K562 (cell line): ENCODE measurements around the gene PIKFYVE. TPM values are rescaled to one million over a fixed set of nuclear protein-coding genes. Genes with fewer than 3 reads are reported as not detected.
A peak's percentile ranks its signal among the peaks of the same experiment; 100 is the strongest.

Experiments
- ATAC-seq: fragments of 200-7000 bp; cut with Tn5 transposase; 3 replicates; pipeline ENCODE4 v1.9.1; 2020; ENCODE audit warnings: moderate library complexity
- BruUV-seq: library from RNA; stranded (reverse); fragments of 400-500 nt; replicated peaks from 2 replicates; lab custom pipeline; 2021; lab: Mats Ljungman, UMichigan
- CTCF ChIA-PET: fragments of 300-600 bp; formaldehyde crosslinking; extraction: SDS; loops from one replicate; lab custom pipeline; 2021; ENCODE audit warnings: low intra/inter-chr PET ratio; lab: Yijun Ruan, JAX
- POLR2A ChIA-PET: fragments of 300-600, 350-650 bp; sonication (Branson Sonifier 250); formaldehyde crosslinking; extraction: SDS; loops from one replicate; lab custom pipeline; 2021; ENCODE audit warnings: antibody characterized with exemption, inconsistent platforms; lab: Yijun Ruan, JAX
- DNase-seq, 4 experiments: peaks; one replicate each; pipeline versions ENCODE4 v3.0.0 to v3.0.0-alpha.2; 2011 to 2018; ENCODE audit warnings: low spot score in 3 of 4, mixed read lengths in 3 of 4; ENCODE audit errors: extremely low read depth in 1 of 4
- FAIRE-seq: peaks from 2 replicates; lab custom pipeline; 2011; peaks lifted over from hg19 to GRCh38; lab: Jason Lieb, UNC
- H2AFZ ChIP-seq: 2 replicates; pipeline ENCODE4 v1.6.0; 2011; ENCODE audit warnings: low read depth, low read length, control low read depth, inconsistent platforms
- H3K27ac ChIP-seq: fragments of 200-600 bp; 3 replicates; pipeline ENCODE4 v1.8.0; 2011; ENCODE audit warnings: low read depth, mild to moderate bottlenecking, control low read depth, inconsistent platforms, low read length, moderate library complexity, mixed read lengths; ENCODE audit errors: extremely low read depth
- H3K27me3 ChIP-seq, 2 experiments: fragments of 300-600 bp in 1 of 2; 2 replicates in 1 of 2; 3 replicates in 1 of 2; pipeline versions ENCODE4 v1.6.0 to v1.8.0; 2011; ENCODE audit warnings: inconsistent platforms in 2 of 2, low read length in 2 of 2, mild to moderate bottlenecking in 1 of 2, mixed read lengths in 1 of 2, moderate library complexity in 1 of 2; ENCODE audit not compliant: control insufficient read depth in 2 of 2, insufficient read depth in 2 of 2
- H3K36me3 ChIP-seq: fragments of 300-600 bp; 3 replicates; pipeline ENCODE4 v1.8.0; 2011; ENCODE audit warnings: mild to moderate bottlenecking, low read length, inconsistent platforms; ENCODE audit not compliant: control insufficient read depth, insufficient read depth
- H3K4me1 ChIP-seq, 2 experiments: fragments of 200-600 bp in 1 of 2; replicated peaks in 1 of 2; 2 replicates in 1 of 2; 3 replicates in 1 of 2; pipeline versions ENCODE4 v1.5.1 to v1.8.0; 2011; ENCODE audit warnings: inconsistent platforms in 2 of 2, low read length in 2 of 2, mild to moderate bottlenecking in 1 of 2, mixed read lengths in 1 of 2, moderate library complexity in 1 of 2; ENCODE audit not compliant: control insufficient read depth in 2 of 2, insufficient read depth in 2 of 2
- H3K4me2 ChIP-seq: 2 replicates; pipeline ENCODE4 v1.6.1; 2011; ENCODE audit warnings: low read length, control low read depth, inconsistent platforms, mixed read lengths; ENCODE audit not compliant: insufficient read depth
- H3K4me3 ChIP-seq: fragments of 200-600 bp; sonication (generic), shearing (Covaris generic); 2 replicates; pipeline ENCODE4 v1.5.1; 2016; ENCODE audit warnings: control low read depth, inconsistent platforms
- H3K79me2 ChIP-seq: fragments of 200-600 bp; 3 replicates; pipeline ENCODE4 v1.8.0; 2011; ENCODE audit warnings: low read length, inconsistent platforms; ENCODE audit not compliant: control insufficient read depth, insufficient read depth
- H3K9ac ChIP-seq, 2 experiments: 2 replicates each; pipeline versions ENCODE4 v1.6.0 to v1.6.1; 2011; ENCODE audit warnings: low read depth in 2 of 2, low read length in 2 of 2, control low read depth in 1 of 2, inconsistent platforms in 1 of 2, mild to moderate bottlenecking in 1 of 2, mixed read lengths in 1 of 2; ENCODE audit not compliant: insufficient read depth in 1 of 2
- H3K9me1 ChIP-seq: one replicate; pipeline ENCODE4 v1.6.0; 2011; ENCODE audit warnings: inconsistent platforms, mild to moderate bottlenecking, low read length, moderate library complexity; ENCODE audit not compliant: control insufficient read depth, insufficient read depth
- H3K9me3 ChIP-seq: replicated peaks from 2 replicates; pipeline ENCODE4 v1.5.1; 2011; ENCODE audit warnings: low read depth, low read length, inconsistent platforms; ENCODE audit not compliant: control insufficient read depth, insufficient read depth
- H4K20me1 ChIP-seq: replicated peaks from 2 replicates; pipeline ENCODE4 v1.6.1; 2011; ENCODE audit warnings: low read length, inconsistent platforms, mixed read lengths; ENCODE audit not compliant: control insufficient read depth, insufficient read depth
- NFIC ChIP-seq: fragments of 450-650 bp; IDR thresholded peaks from 2 replicates; pipeline ENCODE4 v1.6.1; 2017; ENCODE audit warnings: mild to moderate bottlenecking, inconsistent platforms
- POLR2H ChIP-seq: IDR thresholded peaks from 2 replicates; pipeline ENCODE4 v1.6.1; 2016; ENCODE audit warnings: missing genetic modification characterization, low read depth, mild to moderate bottlenecking, control low read depth, missing compliant biosample characterization, moderate library complexity
- TBP ChIP-seq: optimal IDR thresholded peaks from 2 replicates; pipeline ENCODE3; 2011; ENCODE audit warnings: low read depth, low read length, improper control_type of control experiment
- XRCC3 ChIP-seq: fragments of 450-650 bp; IDR thresholded peaks from 2 replicates; pipeline ENCODE4 v1.6.1; 2017; ENCODE audit warnings: mild to moderate bottlenecking, moderate library complexity
- WGBS: fragments of 100-300 bp; shearing (Covaris generic); methylation state at CpG from one replicate; pipeline ENCODE4 v1.1.6; 2016; ENCODE audit warnings: low coverage, mixed read lengths; ENCODE audit not compliant: insufficient coverage; ENCODE audit errors: missing lambda C conversion rate; 5-methylcytosine and 5-hydroxymethylcytosine counted together
- in situ Hi-C: fragments of 300-500 bp; cut with MboI; formaldehyde crosslinking; loops from 4 replicates; pipeline ENCODE4 v1.15.0; 2018; ENCODE audit warnings: inconsistent platforms, mixed read lengths
- intact Hi-C: fragments of 100-400 bp; cut with micrococcal nuclease; formaldehyde crosslinking; loops from 2 replicates; pipeline ENCODE4 v1.14.2; 2022
- polyA plus RNA-seq, 8 experiments: library from polyadenylated mRNA; depleted of rRNA in 4 of 8; stranded (reverse) in 5 of 8; unstranded in 3 of 8; fragments of >200 nt; fragmentation: Nextera tagmentation in 2 of 8; fragmentation: Illumina TruSeq in 1 of 8; extraction: Ambion mirVana in 2 of 8; extraction: Trizol in 1 of 8; gene quantifications; 2 replicates each; pipeline versions ENCODE4 v1.2.1 to v1.2.3, GENCODE V29; 2011 to 2014; ENCODE audit warnings: inconsistent platforms in 1 of 8, missing spikeins in 1 of 8
- total RNA-seq, 7 experiments: library from RNA; depleted of rRNA in 6 of 7; stranded (reverse); fragments of >200 nt in 6 of 7; fragmentation: Illumina TruSeq in 2 of 7; extraction: Trizol in 2 of 7; gene quantifications; 2 replicates each; pipeline versions ENCODE4 v1.2.1 to v1.2.3, GENCODE V29; 2011 to 2021; ENCODE audit warnings: low replicate concordance in 1 of 7

PIKFYVE gene
- total and polyA plus RNA-seq, 9 of the 15 experiments (the other 6 are each of a cell fraction or from before 2014, with no cell fraction given) = 3.6 to 25.6 (median 16.7) TPM

DNA sequence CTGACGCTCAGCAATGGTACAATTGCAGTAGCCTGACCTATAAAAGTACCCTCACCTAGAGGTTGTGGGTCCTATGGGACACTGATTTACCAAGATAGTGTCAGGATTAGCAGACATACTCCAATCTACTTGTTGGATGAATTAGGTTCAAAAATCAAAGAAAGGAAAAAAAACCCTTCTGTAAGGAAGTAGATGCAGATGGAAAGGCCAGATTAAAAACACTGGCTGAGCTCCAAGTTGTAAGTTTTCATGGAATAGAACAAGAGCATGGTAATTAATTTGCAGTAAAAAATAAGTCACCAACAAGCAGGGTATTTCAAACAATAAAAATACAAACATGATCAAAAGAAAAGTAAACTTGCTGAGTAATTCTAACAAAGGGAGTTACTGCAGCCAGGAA, 37.6 kb upstream of the PIKFYVE start:
- peaks cover 0 to 7% of the 10 kb centered on the region in 2 experiments; a peak in 1 of 5 replicates for H3K4me1 ChIP-seq
- no peak overlapping the region for H3K27ac ChIP-seq
- H3K4me3 ChIP-seq = no peak overlapping the region
- H3K4me2 ChIP-seq = no peak overlapping the region
- ChIA-PET CTCF (interaction anchor here (0.7 kb wide), 1 partner anchor 603 kb away, joined by 3 read pairs; no protein-coding TSS in a partner anchor), POLR2A (interaction anchor here (2.9 kb wide), 1 partner anchor 13 kb away, joined by 9 read pairs; no protein-coding TSS in a partner anchor)
- DNase-seq (no peak), ATAC-seq (no peak), FAIRE-seq (no peak)
- H3K9me1 ChIP-seq = no peaks in the 10 kb centered on the region
- intact Hi-C loops = no loop called here
- no peak for TF ChIP-seq XRCC3
- TF ChIP-seq NFIC = peak; percentile 31; the same call in 1 of the 2 replicates
- no peak overlapping the region for H2AFZ ChIP-seq
- no peaks in the 10 kb centered on the region for H3K79me2 ChIP-seq
- WGBS = 35% methylated on average over 1 of the region's 1 CpG
- H3K36me3 ChIP-seq = no peaks in the 10 kb centered on the region
- no peak overlapping the region for H3K9ac ChIP-seq
- H4K20me1 ChIP-seq = no peaks in the 10 kb centered on the region
- no peaks in the 10 kb centered on the region for H3K27me3 ChIP-seq
- BruUV-seq = no TSS peak
- in situ Hi-C loops = no loop called here
- H3K9me3 ChIP-seq = no peaks in the 10 kb centered on the region

DNA sequence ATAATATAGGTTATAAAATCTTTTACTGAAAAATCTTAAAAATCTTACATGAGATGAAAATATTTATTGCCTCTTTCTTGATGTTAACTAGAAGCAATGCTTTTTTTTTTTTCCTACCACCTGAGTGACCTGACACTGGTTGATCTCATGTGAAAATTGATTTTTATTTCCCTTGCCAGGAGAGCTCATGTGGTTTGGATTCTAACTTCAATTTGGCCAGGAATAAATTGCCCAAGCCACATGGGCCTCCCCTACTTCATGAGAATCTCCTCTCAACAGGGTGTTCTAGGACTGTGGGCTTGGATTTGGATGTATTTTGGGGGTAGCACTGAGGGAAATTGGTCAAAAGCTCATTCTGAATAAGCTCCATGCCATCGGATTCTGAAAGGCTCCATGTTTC, 31.3 kb upstream of the PIKFYVE start:
- DNase-seq (no peak), FAIRE-seq (no peak)
- CTCF ChIA-PET = no interaction called here
- H3K4me2 ChIP-seq = no peak overlapping the region
- 0 out of 2 replicates have a peak, but pooled peaks have one; percentile 23 for TF ChIP-seq POLR2H
- TF ChIP-seq TBP = no peak
- TF ChIP-seq, all 486 proteins: peak for 1
- Histone ChIP-seq H4K20me1 (no peaks in the 10 kb centered on the region), H3K36me3 (peaks cover 29% of the 10 kb centered on the region; the same call in 2 of the 3 replicates), H3K27me3 (no peaks in the 10 kb centered on the region), H3K4me3 (no peak overlapping the region), H3K27ac (no peak overlapping the region), H3K9ac (no peak overlapping the region), H3K9me3 (no peaks in the 10 kb centered on the region), H3K79me2 (no peaks in the 10 kb centered on the region), H3K9me1 (no peaks in the 10 kb centered on the region), H3K4me1 (no peaks in the 10 kb centered on the region; a peak in 1 of 5 replicates), H2AFZ (no peak overlapping the region)
- in situ Hi-C loops = no loop called here
- no TSS peak for BruUV-seq
- ATAC-seq = no peak; the same call in 2 of the 3 replicates
- intact Hi-C loops = no loop called here
- POLR2A ChIA-PET = interaction anchor here (0.8 to 1.2 kb wide), 2 partner anchors 12 to 20 kb away, joined by 4 to 5 read pairs; partner anchors contain the start of gene IDH1
- 0% methylated on average over 1 of the region's 1 CpG for WGBS
